Caco-2 (cell line): ENCODE measurements around the gene RAB3GAP1. TPM values are rescaled to one million over a fixed set of nuclear protein-coding genes. Genes with fewer than 3 reads are reported as not detected.
A peak's percentile ranks its signal among the peaks of the same experiment; 100 is the strongest.

Experiments used
- BruUV-seq: library from RNA; stranded (reverse); fragments of 400-500 nt; replicated peaks from 2 replicates; lab custom pipeline; 2021; lab: Mats Ljungman, UMichigan
- CTCF ChIA-PET: fragments of 300-600 bp; sonication (Branson Sonifier 250); formaldehyde crosslinking; loops from one replicate; lab custom pipeline; 2022; ENCODE audit warnings: antibody characterized with exemption; lab: Charles Lee
- POLR2A ChIA-PET: fragments of 300-600 bp; sonication (Branson Sonifier 250); formaldehyde crosslinking; loops from one replicate; lab custom pipeline; 2022; ENCODE audit warnings: antibody characterized with exemption; lab: Charles Lee
- DNase-seq, 2 experiments: peaks; one replicate each; pipeline versions ENCODE4 v3.0.0 to v3.0.0-alpha.2; 2020 to 2022
- H3K27me3 ChIP-seq: replicated peaks from 2 replicates; pipeline ENCODE4 v1.6.0; 2011; ENCODE audit warnings: low read length; ENCODE audit not compliant: control insufficient read depth, insufficient read depth
- H3K36me3 ChIP-seq: 2 replicates; pipeline ENCODE4 v1.5.1; 2011; ENCODE audit warnings: low read length; ENCODE audit not compliant: control insufficient read depth, insufficient read depth
- H3K4me1 ChIP-seq: fragments of 250-450 bp; sonication (Bioruptor Pico); 2 replicates; pipeline ENCODE4 v1.5.1; 2020; ENCODE audit warnings: mild to moderate bottlenecking
- H3K4me3 ChIP-seq: 2 replicates; pipeline ENCODE4 v1.5.1; 2011; ENCODE audit warnings: low read depth, mild to moderate bottlenecking, control low read depth, low read length
- H3K9me3 ChIP-seq: fragments of 250-450 bp; sonication (Bioruptor Pico); 2 replicates; pipeline ENCODE4 v1.5.1; 2020; ENCODE audit warnings: mild to moderate bottlenecking, moderate library complexity
- H3K27ac Mint-ChIP-seq: one replicate; pipeline ENCODE4 v1.8.0; 2022; ENCODE audit warnings: mixed read lengths; ENCODE audit not compliant: unreplicated experiment
- H3K27me3 Mint-ChIP-seq: one replicate; pipeline ENCODE4 v1.8.0; 2022; ENCODE audit warnings: mixed read lengths; ENCODE audit not compliant: insufficient read depth, unreplicated experiment
- H3K36me3 Mint-ChIP-seq: one replicate; pipeline ENCODE4 v1.8.0; 2022; ENCODE audit warnings: mild to moderate bottlenecking, mixed read lengths; ENCODE audit not compliant: insufficient read depth, unreplicated experiment
- H3K4me1 Mint-ChIP-seq: one replicate; pipeline ENCODE4 v1.8.0; 2022; ENCODE audit warnings: low read depth, mixed read lengths; ENCODE audit not compliant: unreplicated experiment
- H3K4me3 Mint-ChIP-seq: one replicate; pipeline ENCODE4 v1.8.0; 2022; ENCODE audit warnings: mild to moderate bottlenecking, moderate library complexity, mixed read lengths; ENCODE audit not compliant: unreplicated experiment
- H3K9me3 Mint-ChIP-seq: one replicate; pipeline ENCODE4 v1.8.0; 2022; ENCODE audit warnings: mixed read lengths; ENCODE audit not compliant: unreplicated experiment
- intact Hi-C: fragments of 100-400 bp; cut with micrococcal nuclease; formaldehyde crosslinking; loops from one replicate; pipeline ENCODE4 v1.10.0; 2022; ENCODE audit not compliant: unreplicated experiment
- total RNA-seq: library from RNA; stranded (reverse); gene quantifications from 2 replicates; pipeline ENCODE4 v1.2.3, GENCODE V29; 2022
- TF ChIP-seq, protein P1 (sequence below), 2 experiments: fragments of 200-600 bp in 1 of 2; IDR thresholded peaks; 1 replicate in 1 of 2; 2 replicates in 1 of 2; pipeline versions ENCODE4 v1.5.1 to v1.8.0; 2011 to 2022; ENCODE audit warnings: antibody characterized with exemption in 1 of 2, control low read depth in 1 of 2, inconsistent platforms in 1 of 2, low read depth in 1 of 2, low read length in 1 of 2, mild to moderate bottlenecking in 1 of 2, moderate library complexity in 1 of 2; ENCODE audit not compliant: insufficient read depth in 1 of 2, severe bottlenecking in 1 of 2, unreplicated experiment in 1 of 2

Gene RAB3GAP1
- total RNA-seq, 1 experiment from 2014 or later = 43.1 TPM

DNA sequence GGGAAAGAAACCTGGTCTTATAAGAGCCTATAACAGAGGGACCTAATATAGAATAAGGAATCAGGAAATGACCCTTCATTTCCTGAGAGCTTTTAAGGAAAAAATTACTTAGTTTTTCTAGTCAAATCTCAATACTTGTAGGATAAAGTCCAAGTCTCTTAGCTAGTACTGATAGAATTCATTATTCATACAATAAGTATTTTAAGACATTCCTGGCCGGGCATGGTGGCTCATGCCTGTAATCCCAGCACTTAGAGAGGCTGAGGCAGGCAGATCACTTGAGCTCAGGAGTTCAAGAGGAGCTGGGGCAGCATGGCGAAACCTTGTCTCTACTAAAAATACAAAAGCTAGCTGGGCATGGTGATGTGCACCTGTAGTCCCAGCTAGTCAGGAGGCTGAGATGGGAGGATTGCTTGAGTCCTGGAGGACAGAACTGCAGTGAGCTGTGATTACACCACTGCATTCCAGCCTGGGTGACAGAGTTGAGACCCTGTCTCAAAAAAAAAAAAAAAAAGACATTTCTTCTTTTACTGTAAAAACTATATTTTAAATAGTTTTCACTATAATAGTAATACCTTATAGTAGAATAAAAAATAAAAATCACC is 3.2 kb downstream of the RAB3GAP1 start:
- BruUV-seq = no TSS peak
- TF ChIP-seq, protein P1, sequence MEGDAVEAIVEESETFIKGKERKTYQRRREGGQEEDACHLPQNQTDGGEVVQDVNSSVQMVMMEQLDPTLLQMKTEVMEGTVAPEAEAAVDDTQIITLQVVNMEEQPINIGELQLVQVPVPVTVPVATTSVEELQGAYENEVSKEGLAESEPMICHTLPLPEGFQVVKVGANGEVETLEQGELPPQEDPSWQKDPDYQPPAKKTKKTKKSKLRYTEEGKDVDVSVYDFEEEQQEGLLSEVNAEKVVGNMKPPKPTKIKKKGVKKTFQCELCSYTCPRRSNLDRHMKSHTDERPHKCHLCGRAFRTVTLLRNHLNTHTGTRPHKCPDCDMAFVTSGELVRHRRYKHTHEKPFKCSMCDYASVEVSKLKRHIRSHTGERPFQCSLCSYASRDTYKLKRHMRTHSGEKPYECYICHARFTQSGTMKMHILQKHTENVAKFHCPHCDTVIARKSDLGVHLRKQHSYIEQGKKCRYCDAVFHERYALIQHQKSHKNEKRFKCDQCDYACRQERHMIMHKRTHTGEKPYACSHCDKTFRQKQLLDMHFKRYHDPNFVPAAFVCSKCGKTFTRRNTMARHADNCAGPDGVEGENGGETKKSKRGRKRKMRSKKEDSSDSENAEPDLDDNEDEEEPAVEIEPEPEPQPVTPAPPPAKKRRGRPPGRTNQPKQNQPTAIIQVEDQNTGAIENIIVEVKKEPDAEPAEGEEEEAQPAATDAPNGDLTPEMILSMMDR (IDR thresholded peaks at IDR 0.05; ENCODE audit: insufficient read depth in 1 of 2, low read depth in 1 of 2, low read length in 1 of 2, severe bottlenecking in 1 of 2, unreplicated experiment in 1 of 2) = no peak
- no peak for DNase-seq
- H3K36me3 Mint-ChIP-seq = peaks cover 38% of the 10 kb centered on the region
- H3K9me3 Mint-ChIP-seq = no peaks in the 10 kb centered on the region
- Histone ChIP-seq H3K9me3 (no peaks in the 10 kb centered on the region), H3K4me3 (no peak overlapping the region), H3K4me1 (peaks cover 5% of the 10 kb centered on the region; the same call in 1 of the 2 replicates), H3K36me3 (no peaks in the 10 kb centered on the region; the same call in 1 of the 2 replicates), H3K27me3 (no peaks in the 10 kb centered on the region)
- no peak overlapping the region for H3K4me3 Mint-ChIP-seq
- intact Hi-C loops = no loop called here
- ChIA-PET CTCF (interaction anchor here (0.5 kb wide), 1 partner anchor 686 kb away, joined by 3 read pairs; no protein-coding TSS in a partner anchor), POLR2A (no interaction called here)
- no peaks in the 10 kb centered on the region for H3K27me3 Mint-ChIP-seq
- H3K27ac Mint-ChIP-seq = no peak overlapping the region
- peaks cover 17% of the 10 kb centered on the region for H3K4me1 Mint-ChIP-seq

DNA sequence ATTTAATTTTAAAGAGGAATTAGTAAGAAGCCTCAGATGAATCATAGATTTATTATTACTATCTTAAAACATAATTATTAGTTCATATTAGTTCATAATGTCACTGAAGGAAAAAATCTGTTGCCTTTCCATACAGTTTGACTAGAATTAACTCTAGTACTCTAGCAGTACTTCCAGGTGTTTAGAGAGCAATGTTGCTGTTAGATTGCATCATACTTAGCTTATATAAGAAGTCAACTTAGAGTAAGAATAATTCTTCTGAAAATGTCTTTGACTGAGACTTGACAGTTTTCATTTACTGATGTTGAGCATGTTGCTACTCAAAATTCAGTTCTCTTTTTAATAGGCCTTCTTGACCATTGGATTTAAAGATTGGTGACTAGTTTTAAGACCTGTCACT is 4.7 kb downstream of the RAB3GAP1 start:
- BruUV-seq = no TSS peak
- Mint-ChIP-seq H3K9me3 (no peaks in the 10 kb centered on the region), H3K36me3 (peaks cover 50% of the 10 kb centered on the region), H3K4me3 (no peak overlapping the region), H3K27me3 (no peaks in the 10 kb centered on the region), H3K27ac (peak overlapping the region; percentile 64), H3K4me1 (peaks cover 17% of the 10 kb centered on the region)
- TF ChIP-seq, protein P1 (IDR thresholded peaks at IDR 0.05; ENCODE audit: insufficient read depth in 1 of 2, low read depth in 1 of 2, low read length in 1 of 2, severe bottlenecking in 1 of 2, unreplicated experiment in 1 of 2) = no peak
- intact Hi-C loops = no loop called here
- Histone ChIP-seq H3K27me3 (no peaks in the 10 kb centered on the region), H3K9me3 (no peaks in the 10 kb centered on the region), H3K36me3 (no peaks in the 10 kb centered on the region; the same call in 1 of the 2 replicates), H3K4me1 (peaks cover 5% of the 10 kb centered on the region; the same call in 1 of the 2 replicates), H3K4me3 (no peak overlapping the region)
- CTCF ChIA-PET = no interaction called here
- no peak for DNase-seq
- POLR2A ChIA-PET = no interaction called here

DNA sequence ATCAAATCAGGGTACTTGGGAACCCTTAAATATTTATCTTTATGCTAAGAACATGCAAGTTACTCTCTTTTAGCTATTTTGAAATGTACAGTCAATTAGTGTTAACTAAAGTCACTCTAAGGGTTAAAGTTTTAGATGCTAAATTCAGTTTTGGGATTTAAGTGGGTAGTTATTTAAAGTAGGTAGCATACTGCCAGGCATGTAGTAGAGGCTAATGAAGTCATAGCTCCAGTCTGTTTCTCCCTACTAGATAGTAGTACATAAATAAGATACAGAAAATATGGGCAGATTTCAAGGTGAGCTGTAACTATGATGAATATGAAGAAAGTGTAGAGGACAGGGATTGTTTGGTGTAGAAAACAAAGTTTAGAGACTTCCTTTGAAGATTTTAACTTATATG is 7.5 kb downstream of the RAB3GAP1 start:
- Histone ChIP-seq H3K27me3 (no peaks in the 10 kb centered on the region), H3K36me3 (no peaks in the 10 kb centered on the region), H3K4me3 (no peak overlapping the region), H3K9me3 (no peaks in the 10 kb centered on the region), H3K4me1 (no peaks in the 10 kb centered on the region)
- ChIA-PET POLR2A (no interaction called here), CTCF (interaction anchor here (0.6 kb wide), 1 partner anchor 49 kb away, joined by 3 read pairs; no protein-coding TSS in a partner anchor)
- intact Hi-C loops = no loop called here
- DNase-seq = no peak
- Mint-ChIP-seq H3K27ac (no peak overlapping the region), H3K27me3 (no peaks in the 10 kb centered on the region), H3K9me3 (no peaks in the 10 kb centered on the region), H3K4me1 (peaks cover under 1% of the 10 kb centered on the region), H3K4me3 (no peak overlapping the region), H3K36me3 (peaks cover 72% of the 10 kb centered on the region)
- TF ChIP-seq, protein P1 (IDR thresholded peaks at IDR 0.05; ENCODE audit: insufficient read depth in 1 of 2, low read depth in 1 of 2, low read length in 1 of 2, severe bottlenecking in 1 of 2, unreplicated experiment in 1 of 2) = no peak
- BruUV-seq = no TSS peak
